ENCODE results near the gene TNFRSF13B.

Gene TNFRSF13B

DNA sequence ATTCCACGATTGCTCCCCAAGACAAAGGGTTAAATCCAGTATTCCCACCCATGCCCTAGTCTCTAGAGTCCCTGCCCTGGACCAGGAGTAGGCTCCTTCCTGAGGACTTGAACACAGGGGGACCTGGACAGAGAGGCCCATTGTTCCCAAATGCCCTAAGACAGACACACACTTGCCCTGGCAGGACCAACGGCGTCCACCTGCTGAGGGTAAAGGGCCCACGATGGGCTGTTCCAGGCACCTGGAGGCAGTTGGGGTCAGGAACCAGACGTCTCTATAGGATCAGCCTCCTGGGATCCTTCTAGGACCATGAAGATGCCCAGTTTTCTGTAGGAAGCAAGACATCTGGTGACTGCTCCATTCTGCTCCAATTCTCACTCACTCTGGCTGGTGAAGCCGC lies 39.3 kb downstream of the TNFRSF13B start:
- H3K4me3 ChIP-seq (ENCODE audit: low read depth, low read length): no peak overlapping the region
- TF ChIP-seq, protein P1, sequence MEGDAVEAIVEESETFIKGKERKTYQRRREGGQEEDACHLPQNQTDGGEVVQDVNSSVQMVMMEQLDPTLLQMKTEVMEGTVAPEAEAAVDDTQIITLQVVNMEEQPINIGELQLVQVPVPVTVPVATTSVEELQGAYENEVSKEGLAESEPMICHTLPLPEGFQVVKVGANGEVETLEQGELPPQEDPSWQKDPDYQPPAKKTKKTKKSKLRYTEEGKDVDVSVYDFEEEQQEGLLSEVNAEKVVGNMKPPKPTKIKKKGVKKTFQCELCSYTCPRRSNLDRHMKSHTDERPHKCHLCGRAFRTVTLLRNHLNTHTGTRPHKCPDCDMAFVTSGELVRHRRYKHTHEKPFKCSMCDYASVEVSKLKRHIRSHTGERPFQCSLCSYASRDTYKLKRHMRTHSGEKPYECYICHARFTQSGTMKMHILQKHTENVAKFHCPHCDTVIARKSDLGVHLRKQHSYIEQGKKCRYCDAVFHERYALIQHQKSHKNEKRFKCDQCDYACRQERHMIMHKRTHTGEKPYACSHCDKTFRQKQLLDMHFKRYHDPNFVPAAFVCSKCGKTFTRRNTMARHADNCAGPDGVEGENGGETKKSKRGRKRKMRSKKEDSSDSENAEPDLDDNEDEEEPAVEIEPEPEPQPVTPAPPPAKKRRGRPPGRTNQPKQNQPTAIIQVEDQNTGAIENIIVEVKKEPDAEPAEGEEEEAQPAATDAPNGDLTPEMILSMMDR (IDR thresholded peaks at IDR 0.05; ENCODE audit: low read depth, low read length, missing control alignments): no peak
- no peak for DNase-seq (ENCODE audit: low read depth)
- in situ Hi-C loops (cut with HindIII; ENCODE audit: low sequenced_read_pairs): no loop called here

DNA sequence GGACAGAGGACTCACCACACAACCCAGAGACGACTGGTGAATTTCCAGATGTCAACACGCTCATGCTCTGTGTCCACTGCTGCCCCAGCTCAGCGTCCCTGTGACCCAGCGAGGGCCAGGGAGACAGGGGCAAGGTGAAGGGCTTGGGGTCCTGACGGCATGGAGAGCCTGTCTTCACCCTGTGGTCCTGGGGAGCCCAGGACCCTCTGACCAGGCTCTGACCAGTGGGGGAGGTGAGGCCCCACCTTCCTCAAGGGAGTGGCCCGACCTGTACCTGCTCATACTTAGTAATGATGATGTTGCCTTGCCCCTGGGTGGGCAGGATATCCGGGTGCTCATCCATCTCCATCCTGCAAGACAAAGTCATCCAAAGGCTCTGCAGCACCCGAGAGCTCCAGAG lies 39.8 kb downstream of the TNFRSF13B start:
- no peak overlapping the region for H3K4me3 ChIP-seq (ENCODE audit: low read depth, low read length)
- no peak for DNase-seq (ENCODE audit: low read depth)
- in situ Hi-C loops (cut with HindIII; ENCODE audit: low sequenced_read_pairs): no loop called here
- TF ChIP-seq, protein P1 (IDR thresholded peaks at IDR 0.05; ENCODE audit: low read depth, low read length, missing control alignments): no peak

- in situ Hi-C loops (cut with HindIII; ENCODE audit: low sequenced_read_pairs): no loop called here
- TF ChIP-seq, protein P1 (IDR thresholded peaks at IDR 0.05; ENCODE audit: low read depth, low read length, missing control alignments): no peak
- DNase-seq (ENCODE audit: low read depth): no peak
- H3K4me3 ChIP-seq (ENCODE audit: low read depth, low read length): no peak overlapping the region
These were observed 40.4 kb downstream of the TNFRSF13B start for GRCh38 chr17:16931318-16932060.

- no peak for DNase-seq (ENCODE audit: low read depth)
- TF ChIP-seq, protein P1 (IDR thresholded peaks at IDR 0.05; ENCODE audit: low read depth, low read length, missing control alignments): no peak
- no peak overlapping the region for H3K4me3 ChIP-seq (ENCODE audit: low read depth, low read length)
- in situ Hi-C loops (cut with HindIII; ENCODE audit: low sequenced_read_pairs): no loop called here
These were observed 41.2 kb downstream of the TNFRSF13B start for GRCh38 chr17:16930571-16931317.

DNA sequence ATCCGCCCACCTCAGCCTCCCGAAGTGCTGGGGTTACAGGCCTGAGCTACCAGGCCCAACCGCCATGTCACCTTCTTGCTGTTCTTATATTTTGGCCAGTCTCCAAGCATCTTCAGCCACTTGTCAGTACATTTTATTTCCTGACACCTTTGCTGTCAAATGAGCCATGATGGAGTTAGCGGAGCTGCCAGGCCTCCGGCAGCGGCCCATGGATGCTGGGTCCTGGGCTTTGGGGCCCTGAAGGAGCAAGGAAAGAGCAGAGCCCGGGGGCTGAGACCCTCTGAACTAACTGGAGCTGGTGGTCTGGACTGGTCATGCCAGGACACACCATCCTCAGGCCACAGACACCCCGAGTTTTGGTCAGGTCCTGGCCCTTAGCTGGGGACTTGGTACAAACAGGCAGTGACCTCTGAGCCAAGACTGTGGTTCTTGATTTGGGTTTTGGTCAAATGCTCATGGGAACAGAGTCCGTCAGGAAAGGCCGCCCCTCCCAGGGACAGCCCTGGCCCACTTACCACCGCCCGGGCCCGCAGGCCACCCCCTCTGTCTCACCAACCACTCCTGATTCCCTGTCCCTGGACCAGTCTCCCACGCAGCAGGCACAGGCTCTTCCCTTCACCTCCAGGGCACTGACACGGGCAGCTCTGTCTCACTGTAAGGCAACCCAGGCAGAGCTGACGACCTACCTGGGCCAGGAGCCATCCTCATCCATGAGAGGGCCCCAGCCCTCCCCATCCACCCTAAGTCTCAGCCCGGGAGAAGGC lies 42.0 kb downstream of the TNFRSF13B start:
- DNase-seq (ENCODE audit: low read depth): no peak
- no peak overlapping the region for H3K4me3 ChIP-seq (ENCODE audit: low read depth, low read length)
- in situ Hi-C loops (cut with HindIII; ENCODE audit: low sequenced_read_pairs): no loop called here
- TF ChIP-seq, protein P1 (IDR thresholded peaks at IDR 0.05; ENCODE audit: low read depth, low read length, missing control alignments): no peak

- TF ChIP-seq, protein P1 (IDR thresholded peaks at IDR 0.05; ENCODE audit: low read depth, low read length, missing control alignments): no peak
- in situ Hi-C loops (cut with HindIII; ENCODE audit: low sequenced_read_pairs): no loop called here
- H3K4me3 ChIP-seq (ENCODE audit: low read depth, low read length): no peak overlapping the region
- DNase-seq (ENCODE audit: low read depth): no peak
These were observed 42.8 kb downstream of the TNFRSF13B start for GRCh38 chr17:16929035-16929680.
